ENCODE results near the gene SCP2. TPM values are rescaled to one million over a fixed set of nuclear protein-coding genes. Genes with fewer than 3 reads are reported as not detected.

SCP2 gene
- total RNA-seq, 2 experiments from 2014 or later: 71.8 to 79.2 TPM

- Mint-ChIP-seq H3K9me3 (no peaks in the 10 kb centered on the region), H3K4me3 (no peak overlapping the region), H3K27me3 (ENCODE audit: low read depth) (no peaks in the 10 kb centered on the region), H3K27ac (no peak overlapping the region), H3K4me1 (ENCODE audit: low read depth) (peaks cover 11% of the 10 kb centered on the region), H3K36me3 (ENCODE audit: low read depth) (peaks cover 20% of the 10 kb centered on the region)
- no peak for DNase-seq
- CTCF ChIA-PET: interaction anchor here (0.8 kb wide), 1 partner anchor 352 kb away, joined by 3 read pairs; the partner anchor contains the start of gene COA7
- intact Hi-C loops (cut with micrococcal nuclease): no loop called here
Measured at GRCh38 chr1:53050310-53050709, 123.2 kb downstream of the SCP2 start.

- H3K4me1 Mint-ChIP-seq (ENCODE audit: low read depth): peaks cover 11% of the 10 kb centered on the region
- CTCF ChIA-PET: no interaction called here
- intact Hi-C loops (cut with micrococcal nuclease): no loop called here
- H3K27me3 Mint-ChIP-seq (ENCODE audit: low read depth): no peaks in the 10 kb centered on the region
- no peak overlapping the region for H3K27ac Mint-ChIP-seq
- DNase-seq: no peak
- H3K4me3 Mint-ChIP-seq: no peak overlapping the region
- H3K36me3 Mint-ChIP-seq (ENCODE audit: low read depth): peaks cover 18% of the 10 kb centered on the region
- no peaks in the 10 kb centered on the region for H3K9me3 Mint-ChIP-seq
Measured at GRCh38 chr1:53051676-53052075, 124.6 kb downstream of the SCP2 start.

DNA sequence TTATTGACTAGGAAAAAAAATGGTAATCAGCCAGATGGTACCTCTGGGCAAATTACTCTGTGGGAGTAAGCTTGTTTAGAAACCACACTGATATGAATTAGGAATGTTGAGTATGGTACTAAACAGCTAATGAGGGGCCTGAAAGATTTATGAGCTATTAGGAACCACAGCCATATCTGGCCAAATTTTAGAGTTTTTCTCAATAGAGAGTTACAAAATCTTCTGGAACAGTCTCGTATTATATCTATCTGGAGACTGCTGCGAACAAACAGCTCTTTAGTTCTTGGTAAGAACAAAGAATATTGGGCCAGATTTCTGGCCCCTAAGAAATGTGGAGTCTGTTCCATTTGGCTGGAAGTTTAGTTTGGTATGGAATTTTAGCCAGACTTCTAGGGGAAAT lies 130.1 kb downstream of the SCP2 start:
- DNase-seq: no peak
- Mint-ChIP-seq H3K9me3 (no peaks in the 10 kb centered on the region), H3K27ac (no peak overlapping the region), H3K4me3 (no peak overlapping the region), H3K4me1 (ENCODE audit: low read depth) (no peaks in the 10 kb centered on the region), H3K36me3 (ENCODE audit: low read depth) (peaks cover 12% of the 10 kb centered on the region), H3K27me3 (ENCODE audit: low read depth) (peaks cover 13% of the 10 kb centered on the region)
- intact Hi-C loops (cut with micrococcal nuclease): no loop called here
- CTCF ChIA-PET: interaction anchor here (0.7 kb wide), 1 partner anchor 174 kb away, joined by 4 read pairs; no protein-coding TSS in a partner anchor

GRCh38 chr1:53060579-53060978 lies 133.5 kb downstream of the SCP2 start:
- Mint-ChIP-seq H3K27me3 (ENCODE audit: low read depth) (peaks cover 34% of the 10 kb centered on the region), H3K36me3 (ENCODE audit: low read depth) (no peaks in the 10 kb centered on the region), H3K4me1 (ENCODE audit: low read depth) (peaks cover 2% of the 10 kb centered on the region), H3K27ac (no peak overlapping the region), H3K9me3 (no peaks in the 10 kb centered on the region), H3K4me3 (no peak overlapping the region)
- CTCF ChIA-PET: no interaction called here
- intact Hi-C loops (cut with micrococcal nuclease): no loop called here
- no peak for DNase-seq

GRCh38 chr1:53061123-53061858 lies 134.2 kb downstream of the SCP2 start:
- no peak for DNase-seq
- CTCF ChIA-PET: no interaction called here
- Mint-ChIP-seq H3K27ac (no peak overlapping the region), H3K9me3 (no peaks in the 10 kb centered on the region), H3K4me3 (peak overlapping the region; percentile 25), H3K27me3 (ENCODE audit: low read depth) (peaks cover 36% of the 10 kb centered on the region), H3K4me1 (ENCODE audit: low read depth) (peaks cover 2% of the 10 kb centered on the region), H3K36me3 (ENCODE audit: low read depth) (no peaks in the 10 kb centered on the region)
- intact Hi-C loops (cut with micrococcal nuclease): no loop called here

DNA sequence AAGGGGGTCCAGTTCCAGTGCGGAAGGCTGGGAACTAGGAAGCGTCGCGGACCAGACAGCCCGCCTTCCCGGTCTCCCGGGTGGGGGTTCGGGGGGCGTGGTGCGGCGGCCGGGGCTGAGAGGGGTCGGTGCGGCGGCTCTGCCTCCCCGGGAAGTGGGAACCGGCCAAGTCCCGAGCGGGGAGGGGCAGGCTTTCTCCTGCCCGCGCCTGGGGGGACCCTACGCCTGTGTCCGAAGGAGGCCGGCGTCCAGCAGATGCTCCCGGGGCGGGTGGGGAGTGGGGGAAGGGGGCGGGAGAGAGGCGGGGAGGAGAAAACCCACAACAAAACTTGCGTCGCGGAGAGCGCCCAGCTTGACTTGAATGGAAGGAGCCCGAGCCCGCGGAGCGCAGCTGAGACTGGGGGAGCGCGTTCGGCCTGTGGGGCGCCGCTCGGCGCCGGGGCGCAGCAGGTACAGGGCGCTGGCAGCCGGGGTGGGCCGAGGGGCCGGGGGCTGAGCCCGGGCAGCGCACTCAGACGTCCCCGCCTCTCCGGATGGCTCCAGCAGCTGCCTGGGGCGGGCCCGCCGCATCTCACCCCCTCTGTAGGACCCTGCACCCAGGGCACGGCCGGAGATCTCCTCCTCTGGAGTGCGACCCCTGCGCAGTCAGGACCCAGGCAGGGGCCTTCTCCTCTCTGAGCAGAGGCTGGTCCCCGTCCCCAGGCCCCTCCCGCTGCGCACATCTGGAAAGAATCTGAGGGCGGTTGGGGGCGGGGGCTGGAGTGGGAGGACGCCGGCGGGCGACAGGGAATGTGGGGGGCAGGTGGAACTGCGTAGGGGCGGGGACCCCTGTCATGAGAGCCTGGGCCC lies 135.0 kb downstream of the SCP2 start, which contains the start of gene PODN:
Gene PODN (plus strand): TSS at position 355 of the 849 bp plus-strand sequence. CDS start 7,643 bp downstream, outside the sequence.
- H3K9me3 Mint-ChIP-seq: no peaks in the 10 kb centered on the region
- H3K27ac Mint-ChIP-seq: no peak within 1 kb of the TSS
- no peaks in the 10 kb centered on the region for H3K36me3 Mint-ChIP-seq (ENCODE audit: low read depth)
- H3K4me3 Mint-ChIP-seq: peak within 1 kb of the TSS; percentile 39
- CTCF ChIA-PET: no interaction called here
- peaks cover 2% of the 10 kb centered on the region for H3K4me1 Mint-ChIP-seq (ENCODE audit: low read depth)
- intact Hi-C loops (cut with micrococcal nuclease): no loop called here
- peaks cover 36% of the 10 kb centered on the region for H3K27me3 Mint-ChIP-seq (ENCODE audit: low read depth)
- DNase-seq: peak; percentile 18

- H3K4me1 Mint-ChIP-seq (ENCODE audit: low read depth): peaks cover 2% of the 10 kb centered on the region
- H3K27me3 Mint-ChIP-seq (ENCODE audit: low read depth): peaks cover 36% of the 10 kb centered on the region
- H3K4me3 Mint-ChIP-seq: peak overlapping the region; percentile 39
- intact Hi-C loops (cut with micrococcal nuclease): no loop called here
- DNase-seq: no peak
- H3K27ac Mint-ChIP-seq: no peak overlapping the region
- no peaks in the 10 kb centered on the region for H3K9me3 Mint-ChIP-seq
- CTCF ChIA-PET: interaction anchor here (1.0 kb wide), 1 partner anchor 9 kb away, joined by 3 read pairs; no protein-coding TSS in a partner anchor
- H3K36me3 Mint-ChIP-seq (ENCODE audit: low read depth): no peaks in the 10 kb centered on the region
Measured at GRCh38 chr1:53062708-53063591, 135.9 kb downstream of the SCP2 start.

GRCh38 chr1:53063744-53064515 lies 136.9 kb downstream of the SCP2 start:
- Mint-ChIP-seq H3K36me3 (ENCODE audit: low read depth) (no peaks in the 10 kb centered on the region), H3K9me3 (no peaks in the 10 kb centered on the region), H3K27ac (no peak overlapping the region), H3K27me3 (ENCODE audit: low read depth) (peaks cover 36% of the 10 kb centered on the region), H3K4me1 (ENCODE audit: low read depth) (peaks cover 2% of the 10 kb centered on the region), H3K4me3 (no peak overlapping the region)
- no peak for DNase-seq
- intact Hi-C loops (cut with micrococcal nuclease): no loop called here
- CTCF ChIA-PET: interaction anchor here (1.0 kb wide), 1 partner anchor 10 kb away, joined by 3 read pairs; no protein-coding TSS in a partner anchor

- Mint-ChIP-seq H3K4me1 (ENCODE audit: low read depth) (peaks cover 2% of the 10 kb centered on the region), H3K9me3 (no peaks in the 10 kb centered on the region), H3K4me3 (no peak overlapping the region), H3K27me3 (ENCODE audit: low read depth) (peaks cover 33% of the 10 kb centered on the region), H3K36me3 (ENCODE audit: low read depth) (no peaks in the 10 kb centered on the region), H3K27ac (no peak overlapping the region)
- CTCF ChIA-PET: no interaction called here
- intact Hi-C loops (cut with micrococcal nuclease): no loop called here
- no peak for DNase-seq
Measured at GRCh38 chr1:53065391-53065790, 138.3 kb downstream of the SCP2 start.

DNA sequence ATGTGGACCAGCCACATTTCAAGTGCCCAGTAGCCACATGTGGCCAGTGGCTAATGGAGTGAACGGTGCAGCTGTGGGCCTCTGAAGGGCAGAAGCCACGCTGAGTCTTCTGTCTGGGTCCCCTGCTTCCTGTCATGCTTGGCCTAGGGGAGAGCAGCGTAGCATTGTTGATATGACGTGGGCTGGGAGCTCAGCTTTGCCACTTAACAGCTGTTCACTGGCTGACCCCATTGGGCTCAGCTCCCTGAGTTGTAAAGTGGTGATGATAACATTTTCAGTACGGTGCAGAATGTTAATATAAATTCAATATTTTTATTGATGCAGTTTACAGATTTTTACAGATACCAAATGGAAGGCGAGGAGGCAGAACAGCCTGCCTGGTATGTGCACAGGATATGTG lies 139.4 kb downstream of the SCP2 start:
- intact Hi-C loops (cut with micrococcal nuclease): no loop called here
- no peak for DNase-seq
- peaks cover 25% of the 10 kb centered on the region for H3K27me3 Mint-ChIP-seq (ENCODE audit: low read depth)
- no peak overlapping the region for H3K27ac Mint-ChIP-seq
- peaks cover 2% of the 10 kb centered on the region for H3K4me1 Mint-ChIP-seq (ENCODE audit: low read depth)
- H3K4me3 Mint-ChIP-seq: no peak overlapping the region
- H3K36me3 Mint-ChIP-seq (ENCODE audit: low read depth): no peaks in the 10 kb centered on the region
- H3K9me3 Mint-ChIP-seq: no peaks in the 10 kb centered on the region
- CTCF ChIA-PET: no interaction called here

- Mint-ChIP-seq H3K4me1 (ENCODE audit: low read depth) (peaks cover 2% of the 10 kb centered on the region), H3K27me3 (ENCODE audit: low read depth) (peaks cover 23% of the 10 kb centered on the region), H3K36me3 (ENCODE audit: low read depth) (no peaks in the 10 kb centered on the region), H3K4me3 (no peak overlapping the region), H3K9me3 (no peaks in the 10 kb centered on the region), H3K27ac (no peak overlapping the region)
- intact Hi-C loops (cut with micrococcal nuclease): no loop called here
- CTCF ChIA-PET: interaction anchor here (1.5 kb wide), 1 partner anchor 8 kb away, joined by 5 read pairs; no protein-coding TSS in a partner anchor
- DNase-seq: no peak
Measured at GRCh38 chr1:53066891-53067738, 140.0 kb downstream of the SCP2 start.

Measured in activated naive CD4-positive, alpha-beta T cell treated with anti-CD3 and anti-CD28 coated beads for 36 hours (primary cell).